IPS-18a (cell line): ENCODE results near the gene TRAPPC2L.

Source experiments
- H3K27ac ChIP-seq: one replicate; pipeline ENCODE4 v1.5.1; 2013; ENCODE audit warnings: low read length
- H3K27me3 ChIP-seq: one replicate; pipeline ENCODE4 v1.6.1; 2013; ENCODE audit warnings: mild to moderate bottlenecking, low read length; ENCODE audit not compliant: control insufficient read depth, insufficient read depth
- H3K36me3 ChIP-seq: one replicate; pipeline ENCODE4 v1.6.1; 2013; ENCODE audit warnings: low read depth, low read length; ENCODE audit not compliant: control insufficient read depth
- H3K4me1 ChIP-seq: one replicate; pipeline ENCODE4 v1.6.1; 2013; ENCODE audit warnings: low read depth, low read length; ENCODE audit not compliant: control insufficient read depth
- H3K4me3 ChIP-seq: one replicate; pipeline ENCODE4 v1.5.1; 2013; ENCODE audit warnings: low read length
- H3K9ac ChIP-seq: one replicate; pipeline ENCODE4 v1.6.1; 2013; ENCODE audit warnings: mild to moderate bottlenecking, low read length, moderate library complexity
- H3K9me3 ChIP-seq: one replicate; pipeline ENCODE4 v1.6.1; 2013; ENCODE audit warnings: low read depth, low read length; ENCODE audit not compliant: control insufficient read depth

TRAPPC2L gene

GRCh38 chr16:88911946-88912310 is 55.0 kb downstream of the TRAPPC2L start:
- H3K27ac ChIP-seq, result no peak overlapping the region
- H3K27me3 ChIP-seq, result no peaks in the 10 kb centered on the region
- H3K4me3 ChIP-seq, result no peak overlapping the region
- no peak overlapping the region for H3K9ac ChIP-seq
- H3K36me3 ChIP-seq, result no peaks in the 10 kb centered on the region
- H3K9me3 ChIP-seq, result no peaks in the 10 kb centered on the region
- no peaks in the 10 kb centered on the region for H3K4me1 ChIP-seq
